ENCODE results near the gene FAM174B.

DNA sequence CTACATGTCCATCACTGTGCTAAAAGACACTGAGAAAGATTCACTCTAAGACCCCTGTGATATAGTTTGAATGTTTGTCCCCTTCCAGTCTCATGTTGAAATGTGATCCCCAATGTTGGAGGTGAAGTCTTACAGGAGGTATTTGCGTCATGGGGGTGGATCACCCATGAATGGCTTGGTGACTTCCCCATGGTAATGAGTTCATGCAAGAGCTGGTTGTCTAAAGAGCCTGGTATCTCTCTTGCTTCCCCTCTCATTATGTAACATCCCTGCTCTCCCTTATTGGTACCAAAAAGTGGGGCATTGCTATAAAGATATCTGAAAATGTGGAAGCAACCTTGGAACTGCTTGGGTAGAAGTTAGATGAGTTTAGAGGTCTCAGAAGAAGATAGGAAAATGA lies 32.2 kb upstream of the FAM174B start:
- TF ChIP-seq, protein P1, sequence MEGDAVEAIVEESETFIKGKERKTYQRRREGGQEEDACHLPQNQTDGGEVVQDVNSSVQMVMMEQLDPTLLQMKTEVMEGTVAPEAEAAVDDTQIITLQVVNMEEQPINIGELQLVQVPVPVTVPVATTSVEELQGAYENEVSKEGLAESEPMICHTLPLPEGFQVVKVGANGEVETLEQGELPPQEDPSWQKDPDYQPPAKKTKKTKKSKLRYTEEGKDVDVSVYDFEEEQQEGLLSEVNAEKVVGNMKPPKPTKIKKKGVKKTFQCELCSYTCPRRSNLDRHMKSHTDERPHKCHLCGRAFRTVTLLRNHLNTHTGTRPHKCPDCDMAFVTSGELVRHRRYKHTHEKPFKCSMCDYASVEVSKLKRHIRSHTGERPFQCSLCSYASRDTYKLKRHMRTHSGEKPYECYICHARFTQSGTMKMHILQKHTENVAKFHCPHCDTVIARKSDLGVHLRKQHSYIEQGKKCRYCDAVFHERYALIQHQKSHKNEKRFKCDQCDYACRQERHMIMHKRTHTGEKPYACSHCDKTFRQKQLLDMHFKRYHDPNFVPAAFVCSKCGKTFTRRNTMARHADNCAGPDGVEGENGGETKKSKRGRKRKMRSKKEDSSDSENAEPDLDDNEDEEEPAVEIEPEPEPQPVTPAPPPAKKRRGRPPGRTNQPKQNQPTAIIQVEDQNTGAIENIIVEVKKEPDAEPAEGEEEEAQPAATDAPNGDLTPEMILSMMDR (IDR thresholded peaks at IDR 0.05) = no peak
- TF ChIP-seq POLR2A (IDR thresholded peaks at IDR 0.05) = no peak

Measured in testis (tissue), 2 donors.